T-helper 22 cell (primary cell): ENCODE data around the gene XRN2.
"Not testable (repeated sequence)": the region's sequence is repeated elsewhere in the genome, so short reads cannot be mapped to it uniquely, and the experiment has no call there.

Experiments
- DNase-seq: peaks from one replicate; pipeline ENCODE4 v3.0.0-alpha.2; 2020; ENCODE audit warnings: low read depth

The XRN2 gene

DNA sequence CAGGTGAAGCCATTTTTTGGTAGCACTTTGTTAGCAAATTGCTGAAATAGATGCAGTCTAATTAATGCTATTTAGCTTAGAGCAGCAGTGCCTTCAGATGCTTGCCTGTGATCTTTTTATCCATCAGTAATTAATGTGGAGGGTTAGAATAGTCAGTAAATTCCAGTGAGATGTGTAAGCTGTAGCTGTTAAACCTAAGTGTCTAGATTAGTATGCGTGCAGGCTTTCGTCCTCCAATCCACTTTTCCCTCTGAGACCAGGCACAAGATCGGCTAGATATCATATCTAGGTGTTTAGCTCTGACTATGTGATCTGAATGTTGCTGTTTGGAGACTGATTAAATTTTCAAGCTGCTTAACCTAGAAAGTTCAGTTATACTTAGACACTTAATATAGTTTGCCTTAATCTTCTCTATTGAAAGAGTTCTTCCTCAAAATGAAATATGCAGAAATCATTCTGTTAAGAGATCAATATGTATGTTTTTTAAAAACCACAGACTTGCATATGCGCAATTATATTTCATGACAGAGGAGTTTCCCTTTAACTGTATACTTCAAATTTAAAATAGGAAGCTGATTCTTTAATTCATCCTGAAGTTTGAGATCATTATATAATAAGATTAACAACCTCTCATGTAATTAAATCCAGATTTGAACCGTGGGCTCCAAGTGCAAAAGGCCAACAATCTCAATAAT is 41.2 kb downstream of the XRN2 start:
- no peak for DNase-seq

DNA sequence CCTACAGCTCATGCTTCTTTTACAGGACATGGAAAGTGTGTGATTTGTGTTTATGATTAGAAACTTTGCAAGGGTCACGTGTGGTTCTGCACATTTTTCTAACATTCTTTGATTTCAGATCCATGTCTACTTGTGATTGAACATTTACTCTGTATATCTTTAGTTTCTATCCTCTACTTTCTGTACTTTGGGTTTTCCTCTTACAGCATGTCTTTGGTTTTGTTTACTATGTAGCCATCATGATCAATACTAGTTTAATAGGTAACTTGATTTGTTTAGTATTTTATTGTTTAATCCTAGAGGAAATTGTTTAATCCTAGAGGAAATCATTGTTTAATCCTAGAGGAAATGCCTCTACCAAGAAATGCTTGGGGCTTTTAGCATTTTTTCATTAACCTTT is 41.8 kb downstream of the XRN2 start:
- no peak for DNase-seq

DNA sequence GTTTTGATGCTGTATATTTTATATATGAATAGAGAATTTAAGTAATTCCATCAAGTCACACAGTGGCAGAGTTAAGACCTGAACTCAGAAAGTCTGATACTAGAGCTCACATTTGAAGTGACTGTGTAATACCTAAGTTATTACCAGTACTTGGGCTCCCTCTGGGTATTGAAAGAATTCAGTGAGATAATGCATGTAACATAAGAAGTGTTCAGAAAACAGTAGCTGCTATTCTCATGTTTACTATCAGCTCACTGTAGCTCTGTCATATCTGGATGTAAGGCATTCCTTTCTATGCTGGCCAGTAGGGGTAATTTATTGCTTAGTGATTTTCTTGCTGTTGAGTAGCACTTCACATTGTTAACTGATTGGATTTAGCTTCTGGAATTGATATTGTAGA is 49.6 kb downstream of the XRN2 start:
- no peak for DNase-seq

DNA sequence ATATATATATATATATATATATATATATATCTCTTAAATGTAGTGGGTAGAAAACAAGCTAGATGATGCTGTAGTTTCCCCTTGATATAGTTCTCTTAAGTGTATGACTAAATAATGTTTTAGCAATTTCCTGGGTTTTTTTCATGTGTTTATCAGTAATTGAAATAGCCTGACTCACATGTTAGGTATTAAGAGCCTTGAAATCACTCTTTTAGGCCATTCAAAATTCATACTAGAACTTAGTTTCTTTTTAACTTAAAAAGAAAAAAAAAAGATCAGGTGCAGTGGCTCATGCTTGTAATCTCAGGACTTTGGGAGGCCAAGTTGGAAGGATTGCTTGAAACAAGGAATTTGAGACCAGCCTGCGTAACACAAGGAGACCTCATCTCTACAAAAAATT is 50.1 kb downstream of the XRN2 start:
- DNase-seq = no peak

DNA sequence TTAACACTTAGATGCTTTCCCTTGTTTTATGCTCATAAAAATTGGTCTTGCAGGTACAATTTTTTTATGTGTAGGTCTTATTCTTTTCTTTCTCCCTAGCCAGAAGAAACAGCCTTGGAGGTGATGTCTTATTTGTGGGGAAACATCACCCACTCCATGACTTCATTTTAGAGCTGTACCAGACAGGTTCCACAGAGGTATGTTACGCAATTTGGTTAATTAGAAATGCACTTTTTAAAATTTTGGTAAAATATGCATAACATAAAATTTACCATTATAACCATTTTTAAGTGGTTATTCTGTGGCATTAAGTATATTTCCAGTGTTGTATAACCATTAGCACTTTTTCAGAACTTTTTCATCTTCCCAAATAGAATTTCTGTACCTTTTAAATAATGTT is 52.9 kb downstream of the XRN2 start:
- no peak for DNase-seq

DNA sequence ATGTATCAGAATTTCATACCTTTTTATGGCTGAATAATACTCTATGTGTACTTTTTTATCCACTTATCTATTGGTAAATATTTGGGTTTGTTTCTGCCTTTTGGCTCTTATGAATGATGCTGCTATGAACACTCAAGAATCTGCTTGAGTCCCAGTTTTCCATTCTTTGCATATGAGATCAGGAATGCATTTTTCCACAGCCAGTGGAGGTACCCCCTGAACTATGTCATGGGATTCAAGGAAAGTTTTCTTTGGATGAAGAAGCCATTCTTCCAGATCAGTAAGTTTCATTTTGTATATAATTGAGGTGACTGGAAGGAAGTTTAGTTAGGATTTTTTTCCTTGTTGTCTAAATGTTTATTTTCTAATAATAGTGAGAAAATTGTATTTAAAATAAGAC is 53.3 kb downstream of the XRN2 start:
- no peak for DNase-seq

DNA sequence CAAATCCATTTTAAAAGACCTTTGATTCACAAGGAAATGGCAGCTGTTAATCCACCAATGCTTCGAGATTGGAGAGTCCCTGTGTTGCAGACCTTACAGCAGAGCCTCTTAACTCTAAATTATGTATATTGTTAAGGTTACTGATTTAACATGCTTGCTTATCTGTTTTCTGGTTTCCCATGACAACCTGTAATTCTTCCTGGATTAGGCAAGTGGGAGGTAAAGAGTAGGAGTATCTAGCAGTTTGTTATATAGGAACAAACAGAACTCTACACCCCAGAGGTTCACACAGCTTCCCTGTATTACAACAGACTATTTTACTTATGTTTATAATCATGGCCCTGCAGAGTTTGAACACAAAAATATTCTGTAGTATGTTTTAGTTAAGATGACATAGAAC is 54.7 kb downstream of the XRN2 start:
- no peak for DNase-seq

DNA sequence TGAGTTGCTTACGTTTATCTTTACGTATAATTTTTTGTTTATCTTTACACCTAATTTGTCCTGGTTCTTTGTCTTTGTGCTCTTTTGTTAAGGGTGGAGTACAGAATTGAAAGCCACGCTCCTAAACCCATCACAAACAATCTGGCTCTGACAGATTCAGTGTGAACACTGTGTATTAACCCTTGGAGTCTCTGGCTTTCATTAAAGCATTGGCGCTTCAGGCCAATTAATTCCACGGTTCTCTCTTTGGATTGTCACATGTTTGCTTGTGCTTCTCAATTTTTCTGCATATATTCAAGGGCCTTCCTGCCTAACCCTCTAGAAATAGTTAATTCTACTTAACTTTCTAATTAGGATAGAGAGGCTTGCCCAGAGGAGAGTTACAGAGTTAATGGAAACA is 55.6 kb downstream of the XRN2 start:
- DNase-seq = no peak

DNA sequence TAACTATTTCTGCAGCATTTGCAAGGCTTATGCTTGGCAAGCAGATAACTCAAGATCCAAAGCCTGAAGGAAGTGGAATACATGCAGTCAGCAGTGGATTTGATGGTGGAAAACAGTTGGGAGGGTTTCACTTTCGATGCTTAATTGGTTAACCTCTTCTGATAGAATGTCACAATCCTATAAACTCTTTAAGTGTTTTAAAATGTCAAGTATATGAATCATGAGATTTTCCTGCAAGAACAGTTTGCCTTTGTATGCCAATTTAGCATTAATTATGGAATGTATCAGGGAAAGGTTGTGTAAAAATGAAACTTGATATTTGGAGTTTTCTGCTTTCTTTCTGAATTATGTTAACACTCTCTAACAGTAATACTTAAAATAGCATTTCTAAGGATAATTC is 57.6 kb downstream of the XRN2 start:
- no peak for DNase-seq

DNA sequence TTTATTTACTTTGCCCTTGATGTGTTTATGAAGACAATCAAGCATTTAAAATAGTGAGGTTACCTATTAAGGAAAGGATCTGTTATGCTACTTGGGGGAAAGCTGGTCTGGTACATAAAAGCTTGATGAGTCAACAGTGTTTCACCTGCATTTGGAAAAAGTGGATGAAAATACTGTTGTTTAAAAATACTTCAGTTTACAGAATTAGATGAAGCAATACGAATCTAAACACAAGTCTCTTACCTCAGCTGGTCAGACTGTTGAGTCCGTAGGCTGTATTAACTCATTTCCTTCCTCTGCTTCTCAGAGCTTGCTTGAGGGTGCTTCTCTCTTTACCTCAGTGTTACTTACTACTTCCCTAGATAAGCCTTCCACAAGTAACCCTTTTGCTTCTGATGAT is 58.1 kb downstream of the XRN2 start:
- DNase-seq = no peak

GRCh38 chr20:21364413-21364812 is 61.3 kb downstream of the XRN2 start:
- no peak for DNase-seq

DNA sequence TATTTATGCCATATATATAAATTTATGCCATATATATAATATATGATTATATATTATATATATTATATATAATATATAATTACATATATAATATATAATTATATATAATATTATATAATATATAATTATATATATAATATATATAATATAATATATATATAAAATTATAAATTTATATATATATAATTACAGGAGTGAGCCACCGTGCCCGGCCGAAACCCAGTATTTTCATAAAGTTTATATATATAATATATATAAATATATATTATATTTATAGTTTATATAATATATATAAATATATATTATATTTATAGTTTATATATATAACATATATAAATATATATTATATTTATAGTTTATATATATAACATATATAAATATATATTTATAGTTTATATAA is 62.6 kb downstream of the XRN2 start:
- no peak for DNase-seq

GRCh38 chr20:21366273-21366672 is 63.1 kb downstream of the XRN2 start:
- DNase-seq = not testable (repeated sequence)

- DNase-seq = no peak
These were observed 65.7 kb downstream of the XRN2 start for GRCh38 chr20:21368791-21369190.

DNA sequence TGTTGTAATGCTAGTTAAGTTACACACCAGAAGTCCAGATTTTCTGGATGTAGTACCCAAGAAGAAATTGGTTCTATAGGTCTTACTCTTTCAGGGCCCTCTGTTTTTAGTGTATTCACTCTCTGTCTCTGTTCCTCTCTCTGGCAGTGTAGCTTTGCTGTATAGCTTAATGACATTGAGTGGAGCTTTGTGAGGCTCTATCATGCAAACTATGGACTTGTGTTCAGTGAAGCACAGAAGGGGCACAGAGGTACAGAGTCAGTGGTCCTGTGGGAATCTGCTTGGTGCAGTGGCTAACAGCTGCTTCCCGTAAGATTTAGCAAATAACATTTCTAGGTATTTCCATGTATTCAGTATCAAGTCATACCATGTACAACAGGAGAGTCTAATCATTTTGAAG is 68.1 kb downstream of the XRN2 start:
- no peak for DNase-seq

DNA sequence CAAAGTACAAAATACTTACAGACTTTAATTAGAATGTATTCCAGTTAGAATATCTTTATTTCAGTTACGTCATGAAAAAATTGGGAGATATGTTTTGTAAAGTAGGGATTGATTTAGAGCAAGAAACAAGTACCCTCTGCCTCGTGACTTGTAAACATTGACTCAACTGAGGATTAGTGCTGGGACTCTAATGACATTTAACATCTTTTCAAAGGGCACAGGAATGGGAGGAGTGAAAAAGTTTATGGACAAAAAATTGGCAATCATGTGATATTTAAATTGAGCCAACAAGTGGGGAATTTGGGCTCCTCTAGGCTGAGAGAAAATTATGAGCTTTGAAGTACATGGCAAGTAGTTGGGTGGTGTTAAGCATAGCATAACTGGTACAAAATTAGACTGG is 68.9 kb downstream of the XRN2 start:
- DNase-seq = no peak

DNA sequence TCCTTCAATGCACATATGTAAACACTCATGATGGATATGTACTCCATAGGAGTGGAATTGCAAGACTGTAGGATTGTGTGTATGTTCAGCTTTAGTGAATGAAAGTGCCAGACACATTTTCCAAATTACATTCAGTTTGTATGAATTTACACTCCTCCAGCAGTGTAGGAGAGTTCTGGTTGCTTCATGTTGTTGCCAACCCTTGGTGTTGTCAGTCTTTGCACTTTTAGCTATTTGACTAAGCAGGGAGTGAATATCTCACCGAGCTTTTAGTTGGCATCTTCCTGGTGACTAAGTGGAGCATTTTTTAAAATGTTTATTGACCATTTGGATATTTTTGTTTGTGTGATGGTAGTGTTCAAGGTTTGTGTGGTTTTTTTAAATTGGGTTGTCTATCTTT is 70.3 kb downstream of the XRN2 start:
- no peak for DNase-seq

GRCh38 chr20:21376626-21377025 is 73.5 kb downstream of the XRN2 start:
- no peak for DNase-seq

DNA sequence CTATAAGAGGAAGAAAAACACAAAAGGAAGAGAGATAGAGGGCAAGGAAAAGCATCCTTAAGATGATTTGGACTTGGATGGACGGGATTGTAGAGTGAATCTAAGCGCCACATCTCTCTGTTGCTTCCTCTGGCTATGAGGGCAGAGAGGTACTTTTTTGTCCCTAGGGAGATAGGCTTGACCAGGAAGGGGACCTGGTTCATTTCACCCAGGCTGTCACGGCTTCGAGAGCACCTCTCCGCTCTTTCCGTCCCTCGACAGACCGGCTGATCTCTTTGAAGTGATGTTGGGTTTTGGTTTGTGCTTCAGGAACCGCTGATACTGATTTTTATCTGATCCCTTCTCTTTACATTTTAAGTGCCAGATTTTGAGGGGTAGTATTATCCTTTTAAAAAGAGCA is 74.6 kb downstream of the XRN2 start:
- no peak for DNase-seq

DNA sequence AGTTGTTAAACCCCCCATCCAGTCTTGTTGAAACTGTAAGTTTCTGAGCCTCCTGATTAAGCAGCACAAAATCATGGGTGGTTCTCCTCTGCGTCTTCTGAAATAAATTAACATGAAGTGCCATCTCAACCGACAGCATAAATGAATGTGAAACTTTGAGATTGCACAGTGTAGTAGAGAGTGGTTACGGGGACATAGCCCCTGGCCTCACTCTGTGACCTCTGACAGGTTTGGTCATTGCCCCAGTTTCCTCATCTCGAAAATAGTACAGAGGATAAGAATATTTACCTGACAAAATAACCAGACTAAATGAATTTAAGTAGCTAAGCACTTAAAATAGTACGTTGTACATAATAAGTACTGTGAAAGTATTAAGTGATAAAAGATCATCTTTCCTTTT is 75.1 kb downstream of the XRN2 start:
- no peak for DNase-seq

DNA sequence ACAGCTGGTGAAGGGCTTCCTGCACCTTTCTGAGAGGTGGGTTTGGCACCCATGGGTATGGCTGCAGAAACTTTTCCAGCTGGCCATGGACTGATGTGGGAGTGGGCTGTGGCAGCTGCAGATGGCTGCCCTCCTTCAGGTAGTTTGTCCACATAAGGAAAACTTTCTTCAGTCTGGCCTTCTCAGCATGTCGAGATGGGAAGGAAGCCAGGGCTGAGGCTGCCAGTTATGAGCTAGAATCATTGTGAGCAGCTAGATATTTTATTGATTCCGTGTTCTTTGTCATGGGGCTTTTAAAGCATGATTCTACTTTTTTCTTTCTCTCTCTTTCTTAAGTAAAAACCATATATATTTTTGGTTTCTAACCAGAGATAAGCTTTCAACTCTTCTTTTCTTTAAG is 77.6 kb downstream of the XRN2 start:
- DNase-seq = no peak

DNA sequence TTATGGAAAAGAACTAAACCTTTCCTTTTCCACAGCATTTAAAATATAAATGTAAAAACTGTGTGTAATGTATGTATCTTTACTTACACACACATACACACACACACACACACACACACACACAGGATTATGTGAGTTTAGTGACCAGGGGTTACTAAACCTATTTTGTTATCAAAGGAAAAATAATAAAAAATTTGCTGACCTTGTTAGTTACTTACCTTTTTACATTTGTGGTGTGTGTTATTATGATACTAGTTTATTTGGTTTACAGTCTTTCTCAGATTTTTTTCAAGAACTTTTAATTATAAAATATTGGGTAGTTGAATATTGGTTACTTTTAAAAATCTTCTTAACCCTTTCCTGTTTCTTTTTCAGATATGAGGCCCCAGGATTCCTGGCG is 78.5 kb downstream of the XRN2 start:
- DNase-seq = no peak

DNA sequence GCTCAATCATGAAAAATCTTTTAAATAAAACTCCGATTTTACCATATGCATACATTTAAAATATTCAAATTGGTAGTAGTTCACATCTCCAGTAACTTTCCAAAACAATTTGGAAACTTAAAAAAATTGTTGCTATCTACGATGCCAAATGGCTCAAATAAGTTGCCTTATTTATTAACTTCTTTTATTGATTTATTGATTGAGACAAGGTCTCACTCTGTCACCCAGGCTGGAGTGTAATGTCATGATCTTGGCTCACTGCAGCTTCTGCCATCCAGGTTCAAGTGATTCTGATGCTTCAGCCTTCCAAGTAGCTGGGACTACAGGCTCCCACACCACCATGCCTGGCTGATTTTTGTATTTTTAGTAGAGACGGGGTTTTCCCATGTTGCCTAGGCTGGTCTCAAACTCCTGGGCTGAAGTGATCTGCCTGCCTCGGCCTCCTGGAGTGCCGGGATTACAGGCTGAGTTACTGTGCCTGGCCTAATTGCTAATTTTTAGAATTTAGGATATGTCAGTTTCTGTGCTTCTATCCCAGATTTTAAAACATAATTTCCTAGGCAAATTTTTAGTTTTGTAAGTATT is 81.3 kb downstream of the XRN2 start:
- DNase-seq = no peak

DNA sequence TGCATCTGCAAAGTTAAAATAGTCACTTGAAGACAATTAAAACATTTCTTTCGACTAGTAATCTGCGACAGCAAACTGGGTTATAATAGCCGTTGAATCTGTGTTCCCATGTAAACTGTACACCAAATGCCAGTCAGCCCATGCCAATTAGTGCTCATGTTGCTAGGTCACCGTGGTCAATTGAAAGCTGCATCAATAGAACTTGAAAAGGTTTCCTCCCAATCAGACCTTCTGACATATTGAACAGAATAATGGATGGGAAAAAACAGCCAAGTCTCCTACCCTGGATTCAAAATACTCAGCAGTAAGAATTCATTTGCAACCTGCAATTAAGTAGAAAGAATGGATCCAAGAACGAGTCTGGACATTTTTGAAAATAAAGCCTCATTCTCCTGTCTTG is 83.0 kb downstream of the XRN2 start:
- DNase-seq = no peak
